Urothelium cell line (cell line): ENCODE measurements around the gene TPRG1.
A peak's percentile ranks its signal among the peaks of the same experiment; 100 is the strongest.

Experiments used
- DNase-seq: peaks from one replicate; pipeline ENCODE4 v3.0.0; 2011; ENCODE audit warnings: low spot score, mixed read lengths
- FAIRE-seq: peaks from 2 replicates; lab custom pipeline; 2011; peaks lifted over from hg19 to GRCh38; lab: Jason Lieb, UNC

The TPRG1 gene

DNA sequence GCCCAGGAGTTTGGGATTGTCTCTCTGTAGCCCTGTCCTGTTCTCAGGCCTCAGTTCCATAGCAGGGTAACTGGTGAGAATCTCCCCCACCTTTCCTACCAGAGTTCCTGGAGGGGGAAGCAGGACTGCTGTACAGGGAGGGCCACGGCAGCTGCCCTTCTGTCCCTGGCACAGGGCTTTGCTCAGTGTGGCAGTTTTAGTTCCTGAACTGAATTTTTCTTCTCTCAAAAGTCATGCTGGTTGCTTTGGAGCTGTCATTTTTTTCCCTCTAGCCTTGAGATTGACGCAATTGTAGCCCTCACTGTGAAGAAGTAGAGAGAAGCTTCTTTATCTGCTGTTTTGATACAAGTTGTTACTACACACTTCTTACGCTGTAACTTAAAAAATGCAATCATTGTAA lies 55.5 kb downstream of the TPRG1 start:
- no peak for FAIRE-seq
- DNase-seq, result no peak

DNA sequence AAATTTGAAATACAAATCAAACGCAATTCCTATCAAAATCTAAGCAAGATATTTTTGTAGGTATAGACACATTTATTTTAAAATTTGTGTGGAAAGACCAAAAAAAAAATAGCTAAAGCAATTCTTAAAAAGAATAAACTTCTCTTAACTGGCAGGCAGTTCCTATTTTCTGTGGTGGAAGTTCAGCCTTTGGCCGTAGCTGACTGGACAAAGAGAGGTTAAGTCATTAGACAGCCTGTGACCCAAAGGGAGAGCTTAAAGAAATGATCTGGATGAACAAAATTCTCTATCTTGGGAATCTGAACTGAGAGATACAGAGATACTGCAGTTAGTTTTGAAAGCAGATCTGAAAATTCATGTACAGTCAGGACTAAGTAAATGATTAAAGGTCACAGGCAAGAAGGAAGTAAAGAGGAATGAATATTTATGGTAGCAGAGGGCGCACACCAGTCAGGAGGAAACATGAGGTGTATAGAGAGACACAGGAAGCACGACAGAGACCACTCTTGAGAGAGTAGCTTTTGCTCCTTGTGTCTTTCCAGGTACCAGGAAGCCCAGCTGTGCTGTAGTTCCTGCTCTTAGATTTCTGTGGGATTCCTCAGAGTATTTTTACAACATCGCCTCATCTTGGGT lies 57.5 kb downstream of the TPRG1 start:
- DNase-seq, result no peak
- FAIRE-seq, result no peak

DNA sequence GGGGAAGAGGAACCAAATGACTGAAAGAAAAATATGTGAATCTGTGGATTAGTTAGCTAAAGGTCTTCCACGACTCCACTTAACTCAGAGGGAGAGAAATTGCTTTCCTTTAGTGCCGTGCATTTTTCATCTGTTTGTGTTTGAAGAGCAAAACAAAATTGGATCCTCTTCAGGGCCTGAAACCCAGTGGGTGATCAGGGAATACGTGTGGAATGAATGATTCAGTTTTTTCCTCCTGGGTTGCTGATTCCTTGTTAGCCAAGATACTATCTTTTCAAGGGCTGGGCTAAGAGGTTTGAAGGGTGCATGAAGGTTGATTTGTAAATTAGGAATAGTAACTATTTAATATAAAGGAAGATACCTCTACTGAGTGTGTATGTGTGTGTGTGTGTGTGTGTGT lies 61.0 kb downstream of the TPRG1 start:
- no peak for DNase-seq
- no peak for FAIRE-seq

- FAIRE-seq, result peak; percentile 40
- peak; percentile 74 for DNase-seq
Measured at GRCh38 chr3:189233225-189233858, 61.6 kb downstream of the TPRG1 start.

DNA sequence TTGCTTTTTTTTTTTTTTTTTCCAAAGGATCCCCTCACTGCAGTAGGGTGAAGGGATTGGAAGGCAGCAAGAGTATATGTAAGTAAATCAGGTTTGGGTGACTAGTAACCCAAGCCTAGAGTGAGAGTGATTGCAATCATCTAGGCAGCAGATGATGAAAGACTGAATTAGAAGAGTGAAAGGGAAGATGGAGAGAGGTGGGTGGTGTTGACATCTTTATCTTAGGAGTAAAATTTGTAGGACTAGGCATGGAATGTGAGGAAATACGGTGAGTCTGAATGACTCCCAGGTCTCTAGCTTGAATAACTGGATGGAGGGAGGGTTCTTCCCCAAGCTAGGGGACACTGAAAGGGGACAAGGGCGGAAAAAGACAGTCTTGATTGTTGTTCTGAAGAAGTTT lies 63.4 kb downstream of the TPRG1 start:
- FAIRE-seq, result no peak

GRCh38 chr3:189236352-189236751 lies 64.6 kb downstream of the TPRG1 start:
- no peak for DNase-seq
- FAIRE-seq, result no peak

More for the DNA sequence above, 63.4 kb downstream of the TPRG1 start:
- DNase-seq, result no peak

DNA sequence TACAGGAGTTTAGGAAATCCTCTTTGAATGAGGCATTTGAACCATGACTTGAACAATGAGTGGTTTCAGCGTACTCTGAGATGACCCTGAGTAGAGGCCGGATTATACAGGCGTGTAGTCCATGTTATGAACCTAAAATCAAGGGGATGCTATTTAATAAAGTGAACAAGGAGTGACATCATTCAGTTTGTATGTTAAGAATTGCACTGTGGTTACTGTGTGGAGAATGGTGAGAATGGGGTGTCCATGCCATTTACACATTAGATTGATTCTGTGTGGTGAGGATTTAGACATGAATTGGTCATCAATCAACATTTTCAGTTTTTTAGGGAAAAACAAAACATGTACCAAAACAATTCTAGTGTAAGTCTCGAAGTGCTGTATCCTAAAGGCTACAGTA lies 65.8 kb downstream of the TPRG1 start:
- FAIRE-seq (no peak), DNase-seq (no peak)

- FAIRE-seq, result no peak
- no peak for DNase-seq
Measured at GRCh38 chr3:189238071-189238470, 66.3 kb downstream of the TPRG1 start.

DNA sequence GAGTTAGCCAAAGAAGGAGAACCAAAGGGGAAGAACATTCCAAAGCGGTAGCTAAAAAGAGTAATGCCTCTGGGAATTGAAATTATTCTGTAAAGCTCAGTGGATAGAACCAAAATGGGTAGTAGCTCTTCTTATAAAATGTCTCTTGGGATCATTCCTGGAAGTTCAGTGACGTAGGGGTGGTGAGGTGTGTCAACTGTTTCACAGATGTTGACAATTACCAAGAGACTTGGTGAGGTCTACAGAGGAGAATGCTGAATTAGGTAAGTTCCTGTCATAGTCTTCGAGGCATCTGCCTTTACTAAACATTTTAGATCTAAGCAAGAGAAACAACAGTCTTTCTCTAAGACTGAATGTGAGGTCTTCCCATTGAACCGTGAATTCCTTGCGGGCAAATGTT lies 67.8 kb downstream of the TPRG1 start:
- FAIRE-seq, result no peak
- no peak for DNase-seq

DNA sequence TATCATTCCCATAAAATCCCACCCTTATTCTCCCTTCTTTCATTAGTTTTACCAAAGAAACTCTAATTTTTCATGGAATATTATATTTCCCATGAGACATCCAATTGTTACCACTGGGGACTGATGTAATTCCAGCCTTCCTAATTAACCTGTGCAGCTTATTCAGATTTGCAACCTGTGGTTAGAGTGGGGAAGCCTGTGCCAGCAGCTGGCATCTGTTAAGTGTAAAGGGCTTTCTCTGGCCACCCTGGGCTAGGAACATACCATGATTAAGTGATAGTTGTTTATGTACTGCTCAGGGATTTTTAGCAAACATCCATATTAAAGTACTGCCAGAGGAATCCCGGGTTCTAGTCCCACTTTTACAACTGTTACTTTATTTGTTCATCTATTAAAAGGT lies 78.2 kb downstream of the TPRG1 start:
- FAIRE-seq (no peak), DNase-seq (no peak)

- FAIRE-seq, result no peak
- DNase-seq, result no peak
Measured at GRCh38 chr3:189258261-189258660, 86.5 kb downstream of the TPRG1 start.

DNA sequence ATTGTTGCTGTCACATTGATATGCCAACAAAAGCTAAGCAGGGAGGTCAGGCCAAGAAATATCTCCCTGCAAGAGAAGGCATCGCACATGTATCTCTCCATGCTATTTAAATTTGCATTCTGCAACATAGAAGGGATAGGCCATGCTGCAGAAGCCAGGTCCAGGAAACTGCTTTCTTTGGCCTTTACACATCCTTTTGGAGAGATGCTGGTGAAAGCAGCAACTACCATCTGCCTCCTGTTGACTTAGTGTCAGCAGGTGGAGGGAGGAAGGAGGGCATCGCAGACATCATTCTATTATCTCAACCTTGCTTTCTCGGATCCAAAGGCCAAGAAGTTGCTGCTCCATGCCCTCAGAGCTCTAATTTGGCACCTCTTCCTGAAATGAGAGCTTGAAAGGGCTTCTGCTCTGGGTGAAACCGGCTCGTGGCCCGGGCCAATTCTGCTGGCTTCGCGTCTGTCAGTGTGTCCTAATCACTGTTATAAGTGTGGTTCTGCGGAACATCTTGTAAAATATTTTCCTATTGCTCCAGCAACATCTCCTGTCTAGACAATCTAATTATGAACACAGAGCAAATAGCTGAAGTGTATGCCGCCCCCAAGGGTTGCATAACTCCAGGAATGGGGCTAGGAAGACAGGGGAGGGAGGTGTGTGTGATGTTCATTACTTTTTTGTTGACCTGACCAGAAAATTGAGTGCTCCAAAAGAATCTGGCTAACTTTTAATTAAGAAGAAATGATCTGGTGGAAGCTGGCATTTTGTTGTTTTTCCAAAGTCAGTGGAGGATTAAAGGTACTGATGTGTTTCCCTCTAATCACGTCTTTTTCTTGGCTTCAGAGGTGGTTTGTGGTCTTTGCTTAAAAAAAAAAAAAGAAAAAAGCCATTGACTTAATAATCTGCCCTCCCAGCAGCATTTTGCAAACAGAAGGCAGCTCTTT lies 89.1 kb downstream of the TPRG1 start:
- DNase-seq, result no peak
- no peak for FAIRE-seq

DNA sequence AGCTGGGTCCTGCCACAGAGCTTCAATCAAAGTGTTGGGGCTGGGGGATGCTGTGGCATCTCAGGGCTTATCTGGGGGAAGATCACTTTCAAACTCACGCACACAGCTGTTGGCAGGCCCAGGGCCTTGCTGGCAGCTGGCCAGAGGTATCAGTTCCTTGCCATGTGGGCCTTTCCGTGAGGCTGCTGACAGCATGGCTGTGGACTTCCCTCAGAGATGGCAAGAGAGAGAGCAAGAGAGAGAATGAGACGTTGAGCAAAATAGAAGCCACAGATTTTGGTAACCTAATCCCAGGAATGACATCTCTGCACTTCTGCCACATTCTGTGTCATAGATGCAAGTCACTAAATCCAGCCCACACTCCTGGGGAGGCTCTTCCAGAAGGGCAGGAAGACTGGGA lies 91.0 kb downstream of the TPRG1 start:
- FAIRE-seq (no peak), DNase-seq (no peak)

GRCh38 chr3:189267981-189268613 lies 96.3 kb downstream of the TPRG1 start:
- no peak for FAIRE-seq

GRCh38 chr3:189269365-189269764 lies 97.6 kb downstream of the TPRG1 start:
- DNase-seq, result no peak
- no peak for FAIRE-seq

More at GRCh38 chr3:189267981-189268613, 96.3 kb downstream of the TPRG1 start:
- DNase-seq, result peak; percentile 50

DNA sequence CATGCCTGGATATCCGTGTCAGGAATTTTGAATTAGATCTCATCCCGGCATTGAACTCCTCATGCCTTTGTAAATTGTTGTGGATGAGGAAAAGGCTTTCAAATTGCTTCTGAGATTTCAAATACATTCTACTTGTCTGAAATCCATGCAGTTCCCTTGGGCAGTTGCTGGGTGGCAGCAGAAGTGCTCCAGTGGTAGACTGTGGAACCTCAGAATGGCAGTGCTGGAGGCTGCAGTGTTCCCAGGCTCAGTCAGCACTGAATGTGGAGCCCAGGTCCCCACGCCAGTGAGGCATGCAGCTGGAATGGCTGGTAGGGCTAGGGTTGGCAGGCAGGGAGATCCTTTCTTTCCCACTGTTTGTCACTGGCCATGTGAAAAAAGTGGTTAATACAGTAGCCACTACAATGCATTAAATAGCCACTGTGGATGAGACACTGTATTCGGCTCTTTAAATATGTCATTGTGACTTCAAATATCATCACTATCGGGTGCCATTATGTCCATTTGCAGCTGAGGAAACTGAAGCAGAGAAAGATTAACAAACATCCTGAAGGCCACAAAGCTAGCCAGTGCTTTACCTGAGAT lies 98.6 kb downstream of the TPRG1 start:
- DNase-seq (peak; percentile 75), FAIRE-seq (peak; percentile 20)

GRCh38 chr3:189272500-189273119 lies 100.8 kb downstream of the TPRG1 start:
- no peak for FAIRE-seq
- no peak for DNase-seq

DNA sequence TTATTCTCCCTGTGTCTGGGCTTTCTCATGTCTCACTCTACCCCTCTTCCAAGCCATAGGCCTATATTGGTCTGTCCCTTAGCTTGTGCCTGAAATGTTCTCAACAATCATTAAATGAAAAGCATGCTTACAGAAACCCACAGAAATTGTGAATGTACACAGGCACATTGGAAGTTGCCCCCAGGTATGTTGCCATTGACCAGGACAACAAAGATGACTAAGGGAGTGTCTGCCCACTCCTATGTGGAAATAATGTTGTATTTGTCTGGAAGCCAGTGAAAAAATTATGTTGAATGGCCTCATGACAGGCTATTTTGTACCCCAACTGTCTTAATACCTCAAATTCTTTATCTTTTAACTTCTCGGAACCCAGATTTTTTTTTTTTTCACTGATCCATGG lies 102.0 kb downstream of the TPRG1 start:
- DNase-seq, result no peak
- no peak for FAIRE-seq

- no peak for FAIRE-seq
- DNase-seq, result no peak
Measured at GRCh38 chr3:189275182-189275581, 103.4 kb downstream of the TPRG1 start.

DNA sequence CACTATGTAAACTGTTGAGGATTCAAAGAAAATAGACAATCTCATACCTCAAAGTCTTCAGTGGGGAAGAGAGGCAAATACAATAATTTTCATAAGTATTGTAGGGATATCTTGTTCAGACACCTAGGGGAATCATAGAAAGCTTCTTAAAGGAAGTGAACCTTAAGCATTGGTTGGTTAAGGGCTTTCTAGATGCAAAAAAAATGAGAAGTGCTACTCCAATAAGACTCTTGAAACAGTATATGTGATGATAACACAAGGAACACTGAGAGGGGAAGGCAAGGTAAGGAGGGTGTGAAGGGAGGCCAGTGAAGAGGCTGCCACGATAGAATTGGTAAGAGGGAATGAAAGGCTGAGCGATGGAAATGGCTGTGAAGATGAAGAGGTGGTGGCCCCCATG lies 104.1 kb downstream of the TPRG1 start:
- FAIRE-seq (no peak), DNase-seq (no peak)
